Erythroblast (primary cell): ENCODE data around the gene OR10S1.
"Not testable (repeated sequence)": the region's sequence is repeated elsewhere in the genome, so short reads cannot be mapped to it uniquely, and the experiment has no call there.

Source experiments
- GATA1 ChIP-seq: IDR thresholded peaks from 2 replicates; pipeline ENCODE4 v1.6.1; 2011; ENCODE audit warnings: low read depth, mild to moderate bottlenecking, control low read depth, low read length, moderate library complexity
- POLR2A ChIP-seq: IDR thresholded peaks from 2 replicates; pipeline ENCODE4 v1.6.1; 2011; ENCODE audit warnings: mild to moderate bottlenecking, low read length

- TF ChIP-seq POLR2A, GATA1: not testable (repeated sequence)
These were observed 38.3 kb upstream of the OR10S1 start for GRCh38 chr11:124015837-124016236.
